Measurements from ENCODE around the gene RPS21. TPM values are rescaled to one million over a fixed set of nuclear protein-coding genes. Genes with fewer than 3 reads are reported as not detected.
"Not testable (repeated sequence)": the region's sequence is repeated elsewhere in the genome, so short reads cannot be mapped to it uniquely, and the experiment has no call there.

Gene RPS21
- total RNA-seq, 1 donor from 2014 or later = 611 TPM

DNA sequence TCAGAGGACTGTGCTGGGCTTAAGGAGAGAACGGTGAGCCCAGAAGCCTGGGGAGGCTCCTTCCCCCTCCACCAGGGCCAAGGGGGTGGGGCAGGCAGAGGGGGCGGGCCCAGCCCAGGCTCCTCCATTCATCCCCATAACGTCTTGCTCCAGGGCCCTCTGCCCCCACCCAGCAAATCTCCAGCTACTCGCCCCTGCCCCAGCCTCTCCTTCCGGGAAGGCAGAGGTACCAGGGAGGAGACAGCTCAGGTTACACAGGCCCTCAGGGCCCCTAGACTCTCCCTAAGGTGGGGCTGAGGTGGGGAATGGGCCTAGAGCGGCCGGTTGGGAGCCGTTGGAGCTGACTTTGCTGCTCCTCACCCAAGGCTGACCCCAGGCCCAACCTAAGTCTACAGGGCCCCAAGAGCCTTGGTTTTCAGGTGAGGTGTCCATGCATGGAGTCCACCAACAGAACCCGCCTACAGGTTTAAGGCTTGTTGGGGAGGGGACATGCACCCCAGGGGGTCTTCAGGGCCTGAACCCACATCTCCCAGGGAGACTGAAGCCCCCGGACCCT lies 21.0 kb upstream of the RPS21 start:
- peak; percentile 53 for DNase-seq

DNA sequence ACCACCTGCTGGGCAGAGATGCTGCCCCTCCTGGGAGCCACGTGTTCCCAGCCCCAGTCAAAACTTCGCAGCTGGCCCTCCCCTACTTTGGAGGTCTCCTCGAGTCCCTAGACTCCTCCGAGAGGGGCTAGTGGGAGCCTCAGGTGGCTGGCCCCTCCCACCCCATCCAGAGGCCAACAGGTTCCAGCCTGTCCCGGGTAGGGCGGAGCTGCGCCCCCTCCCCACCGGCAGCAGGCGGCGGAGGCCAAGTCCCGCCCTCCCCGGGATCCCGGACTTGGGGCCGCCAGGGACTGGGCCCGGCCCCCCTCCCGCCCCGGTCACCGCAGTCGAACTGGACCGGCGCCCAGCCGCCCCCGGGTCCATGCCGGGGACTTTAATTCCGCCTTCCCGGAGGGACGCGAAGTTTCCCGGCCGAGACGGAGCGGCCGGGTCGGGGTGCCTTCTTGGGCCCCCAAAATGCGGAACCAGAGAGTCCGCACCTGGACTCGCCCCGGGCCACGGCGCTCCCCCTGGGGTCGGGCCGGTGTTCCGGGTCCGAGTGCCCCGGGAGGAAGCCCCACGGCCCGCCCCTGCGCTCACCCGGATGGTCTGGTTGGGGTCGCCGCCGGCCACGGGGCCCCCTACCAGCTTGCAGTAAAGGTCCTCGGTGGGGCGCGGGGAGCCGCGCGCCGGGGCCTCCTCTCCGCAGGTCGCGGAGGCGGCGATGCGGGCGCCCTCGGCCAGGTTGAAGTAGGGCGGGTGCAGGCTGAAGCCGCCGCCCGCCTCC lies 20.4 kb upstream of the RPS21 start:
- peak; percentile 59 for DNase-seq

DNA sequence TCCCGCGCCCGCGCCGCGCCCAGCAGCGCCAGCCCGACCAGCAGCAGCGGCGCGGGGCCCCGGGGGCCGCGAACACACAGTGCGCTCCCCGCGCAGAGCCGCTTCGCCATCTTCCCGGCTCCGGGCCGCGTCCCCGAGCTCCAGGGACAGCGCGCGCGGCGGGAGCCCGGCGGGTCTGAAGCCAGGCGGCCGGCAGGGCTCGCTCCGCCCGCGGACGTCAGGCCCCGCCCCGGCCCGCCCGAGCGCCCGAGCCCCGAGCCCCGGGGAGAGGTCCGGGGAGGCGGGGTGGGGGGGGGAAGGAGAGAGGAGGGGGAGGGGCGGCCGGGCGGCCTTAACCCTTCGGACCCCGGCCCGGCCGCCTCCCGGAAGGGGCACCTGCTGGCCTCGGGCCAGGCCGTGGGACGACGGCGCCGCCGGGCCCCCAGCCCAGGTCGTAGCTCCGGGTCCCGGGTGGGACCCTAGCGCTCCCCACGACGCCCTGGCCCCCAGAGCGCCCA lies 19.7 kb upstream of the RPS21 start, which contains the start of gene LAMA5:
LAMA5 (minus strand) TSS at position 177 of the 497 bp plus-strand sequence; CDS start at position 110, 67 bp downstream.
- DNase-seq = peak; percentile 73

DNA sequence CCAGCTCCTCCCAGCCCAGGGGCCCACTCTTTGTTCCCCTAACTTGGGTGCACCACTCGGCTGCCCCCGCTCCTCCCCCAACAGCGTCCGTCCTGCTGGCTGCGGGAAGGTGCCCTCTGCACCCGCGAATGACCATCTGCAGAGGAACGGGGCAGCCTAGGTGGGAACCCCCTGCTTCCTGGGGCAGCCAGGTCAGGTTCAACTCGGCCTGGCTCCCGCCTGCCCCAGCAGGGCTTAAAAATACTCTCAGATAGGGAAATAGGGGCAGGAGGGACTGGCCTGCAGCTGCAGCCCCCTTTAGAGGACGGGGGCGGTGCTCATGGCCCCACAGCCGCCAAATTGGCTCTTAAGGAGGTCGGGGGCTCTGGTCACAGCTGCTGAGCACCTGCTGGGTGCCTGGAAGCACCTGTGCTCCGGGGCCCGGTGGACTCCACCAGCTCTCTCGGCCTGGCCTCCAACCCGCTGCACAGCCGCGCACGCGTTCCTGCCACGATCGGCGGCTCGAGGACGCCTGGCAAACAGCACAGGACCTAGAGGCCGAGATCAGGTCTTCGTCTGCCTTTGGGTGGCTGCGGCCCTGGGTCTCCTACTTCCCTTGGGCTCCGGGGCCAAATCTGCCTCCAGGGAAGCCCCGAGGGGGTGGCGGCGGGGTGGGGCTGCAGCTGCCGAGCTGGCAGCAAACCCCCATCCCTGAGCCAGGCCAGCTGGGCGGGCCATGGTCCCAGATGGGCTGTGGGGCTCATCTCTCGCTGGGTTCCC lies 19.1 kb upstream of the RPS21 start:
- peak; percentile 76 for DNase-seq

DNA sequence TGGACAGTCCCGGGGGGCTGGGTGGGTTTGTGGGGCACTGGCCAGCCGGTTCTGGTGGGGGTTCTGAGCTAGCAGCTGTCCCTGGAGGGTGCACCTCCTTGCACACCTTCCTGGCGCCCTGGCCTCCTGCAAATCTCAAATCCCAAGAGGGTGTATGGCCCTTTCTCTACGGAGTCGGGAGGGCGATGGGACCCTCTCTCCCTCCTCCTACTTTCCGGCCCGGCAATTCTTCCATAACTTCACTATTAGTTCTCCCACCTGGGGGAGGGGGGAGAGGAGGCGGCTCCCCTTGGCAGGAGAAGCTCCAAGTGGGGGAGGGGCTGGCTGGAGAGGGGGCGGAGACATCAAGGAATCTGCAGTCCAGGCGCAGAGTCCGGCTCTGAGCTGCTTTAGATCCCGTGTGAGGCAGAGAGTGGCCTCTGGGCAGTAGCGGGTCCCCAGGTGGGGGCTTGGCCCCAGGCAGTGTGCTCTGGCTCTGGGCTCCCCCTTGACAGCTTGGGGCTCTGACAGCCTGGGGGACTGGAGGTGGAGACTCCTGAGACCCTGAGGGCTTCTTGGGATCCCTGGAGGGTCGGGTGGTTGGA lies 18.4 kb upstream of the RPS21 start:
- DNase-seq = peak; percentile 70

DNA sequence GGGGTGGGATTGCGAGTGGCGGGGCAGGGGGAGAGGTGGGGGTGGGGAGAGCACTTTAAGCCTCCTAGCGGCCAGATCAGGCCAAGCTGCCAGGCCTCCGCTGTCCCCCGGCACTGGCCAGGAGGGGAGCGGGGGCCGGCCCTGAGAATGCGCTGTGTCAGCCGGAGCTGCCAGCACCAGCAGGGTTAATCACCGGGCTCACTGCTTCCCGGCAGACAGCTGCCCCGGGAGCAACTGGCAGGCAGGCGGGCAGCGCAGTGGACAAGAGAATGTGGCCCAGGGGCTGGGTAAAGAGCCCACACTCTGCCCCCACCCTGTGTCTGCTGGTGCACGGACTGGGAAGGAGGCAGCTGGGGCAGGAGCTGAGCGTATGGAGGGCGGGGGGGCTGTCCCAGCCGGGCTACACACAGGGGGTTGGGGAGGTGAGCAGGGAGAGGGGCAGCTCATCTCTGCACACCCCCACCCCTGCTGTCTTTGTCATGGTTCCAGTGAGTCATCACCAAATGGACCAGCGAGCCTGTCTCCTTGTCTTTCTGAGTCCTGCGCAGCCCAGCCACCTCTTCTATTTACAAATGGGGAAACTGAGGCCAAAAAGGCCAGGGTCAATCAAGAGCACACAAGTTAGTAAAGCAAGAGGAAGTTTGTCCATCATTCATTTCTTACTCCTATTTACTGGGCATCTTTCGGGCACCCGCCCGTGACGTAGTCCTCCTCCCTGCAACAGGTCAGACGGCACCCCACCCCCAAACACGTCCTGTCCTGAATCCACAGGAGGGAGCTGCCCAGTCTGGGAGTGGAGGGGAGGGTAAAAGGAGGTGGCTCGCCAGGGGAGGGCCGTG lies 17.7 kb upstream of the RPS21 start:
- DNase-seq = peak; percentile 90

DNA sequence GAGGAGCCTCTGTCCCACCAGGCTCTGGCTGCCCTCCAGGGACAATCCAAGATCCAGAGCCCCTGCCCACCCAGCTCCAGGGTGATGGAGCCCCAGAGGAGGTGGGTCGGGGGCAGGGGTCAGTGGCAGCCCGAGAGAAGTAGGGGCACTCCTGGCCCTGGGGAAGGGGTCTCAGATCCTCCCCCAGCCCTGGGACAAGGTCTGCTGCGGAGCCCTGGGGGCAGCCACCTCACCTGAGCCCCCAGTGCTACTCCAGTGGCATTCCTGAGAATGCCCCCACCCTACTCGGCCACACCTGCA lies 17.1 kb upstream of the RPS21 start:
- DNase-seq = no peak

DNA sequence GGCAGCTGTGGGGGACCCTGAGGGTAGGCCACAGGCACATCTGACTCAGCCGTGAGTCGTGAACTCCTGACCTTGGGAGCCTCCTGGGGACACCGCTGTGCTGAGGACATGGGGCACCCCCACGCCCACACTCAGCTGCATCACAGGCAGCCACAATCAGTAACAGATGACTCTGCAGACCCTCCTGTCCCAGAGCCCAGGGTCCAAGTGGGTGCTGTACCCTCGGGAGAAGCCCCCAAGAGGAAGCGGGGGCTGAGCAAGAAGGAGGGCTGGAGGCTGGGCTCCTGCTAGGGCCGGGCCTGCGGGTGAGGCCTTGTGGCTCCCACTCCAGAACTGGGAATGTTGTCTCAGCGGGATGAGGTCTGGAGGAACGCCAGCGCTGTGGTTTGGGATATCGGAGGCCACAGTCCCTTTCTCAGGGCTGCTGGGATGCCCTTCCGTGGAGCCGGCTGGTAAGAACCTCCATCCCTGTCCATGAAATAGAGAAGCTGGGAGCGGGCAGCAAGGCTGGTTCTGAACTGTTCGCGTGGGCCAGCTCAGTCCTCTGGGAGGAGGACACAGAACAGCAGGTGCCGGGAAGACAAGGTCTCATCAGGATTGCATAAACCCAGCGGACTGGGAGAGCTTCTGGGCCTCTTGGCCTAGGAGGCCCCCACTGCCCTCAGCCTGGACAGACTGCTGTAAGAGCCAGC lies 16.6 kb upstream of the RPS21 start:
- DNase-seq = peak; percentile 42

DNA sequence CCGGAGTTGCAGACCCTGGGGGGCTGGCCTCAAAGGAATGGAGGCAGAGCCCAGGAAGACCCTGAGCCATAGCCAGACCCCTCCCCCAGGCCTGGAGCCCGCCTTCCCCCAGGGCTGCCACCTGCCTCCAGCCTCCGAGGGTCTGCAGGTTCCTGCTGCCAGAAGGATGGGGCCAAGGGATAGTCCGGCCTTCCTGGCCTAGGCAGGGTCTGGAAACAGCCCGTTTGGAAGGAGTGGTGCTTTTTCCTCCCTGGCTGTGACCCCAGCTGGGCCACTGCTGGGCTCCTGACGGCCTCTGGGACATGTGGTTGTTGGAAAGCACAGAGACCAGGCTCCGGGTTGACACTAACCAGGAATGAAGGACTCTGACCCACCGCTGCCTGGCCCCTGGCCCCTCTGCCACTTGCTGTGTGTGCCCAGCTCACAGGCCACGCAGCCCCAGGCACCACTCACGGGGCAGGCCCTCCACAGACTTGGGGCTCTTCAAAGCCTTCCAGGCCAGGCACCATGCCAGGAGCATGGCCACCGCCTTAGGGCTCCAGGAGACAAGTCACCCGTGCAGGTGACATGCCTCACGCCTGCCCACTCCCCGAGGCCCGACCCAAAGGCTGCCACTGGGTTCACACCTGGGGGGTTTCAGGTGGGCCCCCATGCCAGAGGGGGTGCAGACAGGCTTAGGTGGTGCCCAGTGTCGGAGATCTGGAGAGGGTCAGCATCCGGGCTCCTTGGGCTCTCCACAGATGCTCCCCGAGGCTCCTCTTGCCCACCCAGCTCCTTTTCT lies 15.9 kb upstream of the RPS21 start:
- no peak for DNase-seq

DNA sequence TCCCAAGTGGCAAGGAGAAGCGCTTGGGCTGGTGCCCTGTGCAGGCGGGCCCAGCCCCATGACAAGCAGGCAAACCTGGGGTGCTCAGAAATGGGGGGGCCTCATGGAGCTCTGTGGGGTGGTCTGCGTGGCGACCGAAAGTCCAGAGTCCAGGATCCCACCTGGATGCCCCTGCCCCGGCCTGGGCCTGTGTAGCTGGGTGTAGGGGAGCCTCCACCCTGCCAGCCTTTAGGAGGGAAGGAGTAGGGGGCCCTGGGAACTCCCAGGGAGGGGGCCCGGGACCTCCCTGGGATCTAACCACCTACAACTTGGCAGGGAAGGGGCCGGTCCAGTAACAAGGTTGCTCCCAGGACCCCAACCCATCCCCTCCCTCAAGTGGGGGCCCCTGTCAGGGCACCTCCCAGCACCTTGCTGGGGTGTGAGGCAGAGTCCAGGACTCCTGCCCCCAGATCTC lies 15.3 kb upstream of the RPS21 start:
- DNase-seq = no peak

DNA sequence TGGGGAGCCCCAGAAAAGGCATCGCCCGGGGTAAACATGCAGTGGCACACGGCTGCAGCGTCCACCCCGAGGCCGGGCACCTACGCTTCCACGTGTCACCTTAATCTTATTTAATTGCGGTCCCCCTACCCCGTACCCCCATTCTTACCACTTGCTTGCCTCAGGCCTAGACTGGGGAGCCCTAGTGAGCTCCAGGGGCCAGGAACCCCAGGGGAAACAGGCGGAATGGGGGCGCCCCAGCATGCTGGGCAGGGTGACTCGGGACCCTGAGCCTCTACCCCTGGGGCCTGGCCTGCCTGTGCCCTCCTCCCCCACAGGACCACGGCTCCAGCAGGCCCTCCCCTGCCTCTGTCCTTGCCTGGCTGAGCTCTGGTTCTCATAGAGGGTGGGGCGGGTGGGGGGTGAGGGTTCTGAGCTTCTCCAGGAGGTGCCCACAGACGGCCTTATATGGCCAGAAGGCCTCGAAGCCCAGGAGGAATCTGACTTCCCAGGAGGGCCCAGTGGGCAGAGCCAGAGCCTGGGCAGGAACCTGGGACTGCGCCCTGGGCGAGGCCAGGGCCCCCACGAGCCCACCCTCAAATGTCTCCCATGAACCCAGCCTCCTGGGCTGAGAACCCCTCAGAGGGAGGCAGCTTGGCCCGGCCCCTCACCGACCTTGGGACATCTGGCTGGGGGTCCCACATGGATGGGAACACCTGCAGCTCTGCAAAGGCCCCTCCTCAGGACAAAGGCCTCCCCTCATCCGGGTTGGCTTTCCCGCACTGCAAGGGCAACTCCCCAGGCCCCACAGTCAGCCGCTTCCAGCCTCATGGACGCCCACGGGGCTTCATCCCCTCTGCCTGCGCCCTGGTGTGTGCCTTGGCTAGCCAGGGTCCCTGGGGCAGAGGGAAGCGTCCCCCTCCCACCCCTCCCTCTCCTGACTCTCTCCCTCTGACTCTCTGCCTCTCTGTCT lies 14.6 kb upstream of the RPS21 start:
- DNase-seq = no peak

DNA sequence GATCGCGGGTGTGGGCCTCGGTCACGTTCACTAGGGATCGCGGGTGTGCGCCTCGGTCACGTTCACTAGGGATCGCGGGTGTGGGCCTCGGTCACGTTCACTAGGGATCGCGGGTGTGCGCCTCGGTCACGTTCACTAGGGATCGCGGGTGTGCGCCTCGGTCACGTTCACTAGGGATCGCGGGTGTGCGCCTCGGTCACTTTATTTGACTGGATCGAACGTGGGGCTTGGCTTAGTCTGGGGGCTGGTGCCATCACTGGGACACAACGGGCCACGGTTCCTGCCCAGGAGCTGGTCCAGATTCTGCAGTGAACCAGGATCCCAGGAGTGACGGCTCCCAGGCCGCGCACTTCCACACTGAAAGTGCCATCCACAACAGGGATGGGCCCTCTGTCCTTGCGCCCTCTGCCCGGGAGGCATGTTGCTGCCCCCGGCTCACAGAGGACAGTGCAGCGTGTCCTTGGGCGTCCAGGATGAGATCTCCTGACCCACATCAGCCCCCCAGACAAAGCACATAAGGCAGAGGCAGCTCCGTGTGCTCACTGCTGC lies 13.2 kb upstream of the RPS21 start:
- not testable (repeated sequence) for DNase-seq

DNA sequence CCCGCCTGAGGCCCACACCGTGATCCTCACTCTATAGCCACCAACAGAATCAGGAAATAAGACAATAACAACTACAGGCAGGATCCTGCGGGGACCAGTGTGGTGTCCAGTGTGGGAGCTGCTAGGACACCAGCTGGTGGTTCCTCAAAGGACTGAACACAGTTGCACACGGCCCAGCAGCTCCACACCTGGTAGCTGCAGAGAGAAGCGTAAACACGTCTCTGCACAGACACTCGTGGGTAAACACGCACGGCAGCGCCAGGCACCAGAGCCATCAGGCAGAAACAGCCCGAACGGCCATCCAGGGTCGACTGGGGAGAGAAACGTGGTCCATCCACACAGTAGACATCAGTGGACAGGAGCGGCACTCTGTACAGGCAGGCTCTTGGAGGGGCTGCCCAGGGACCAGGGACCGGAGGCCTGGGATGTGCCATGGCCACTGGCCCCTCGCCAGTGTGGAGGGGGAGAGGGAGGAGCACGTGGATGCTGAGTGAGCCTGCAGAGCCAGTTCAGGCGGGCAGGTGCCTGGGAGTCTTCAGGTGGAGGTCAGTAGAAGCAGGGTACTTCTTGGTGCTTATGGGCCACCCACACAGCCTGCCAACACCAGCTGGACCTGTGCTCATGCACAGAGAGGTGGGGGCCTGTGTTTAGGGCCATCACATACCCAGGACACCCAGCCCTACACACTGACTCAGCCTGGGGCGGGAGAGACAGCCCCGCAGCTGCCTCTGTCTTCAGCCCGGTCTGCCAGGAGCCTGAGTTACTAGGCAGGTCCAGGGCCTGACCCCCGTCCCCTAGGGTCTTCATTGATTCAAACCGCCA lies 12.4 kb upstream of the RPS21 start:
- peak; percentile 32 for DNase-seq

DNA sequence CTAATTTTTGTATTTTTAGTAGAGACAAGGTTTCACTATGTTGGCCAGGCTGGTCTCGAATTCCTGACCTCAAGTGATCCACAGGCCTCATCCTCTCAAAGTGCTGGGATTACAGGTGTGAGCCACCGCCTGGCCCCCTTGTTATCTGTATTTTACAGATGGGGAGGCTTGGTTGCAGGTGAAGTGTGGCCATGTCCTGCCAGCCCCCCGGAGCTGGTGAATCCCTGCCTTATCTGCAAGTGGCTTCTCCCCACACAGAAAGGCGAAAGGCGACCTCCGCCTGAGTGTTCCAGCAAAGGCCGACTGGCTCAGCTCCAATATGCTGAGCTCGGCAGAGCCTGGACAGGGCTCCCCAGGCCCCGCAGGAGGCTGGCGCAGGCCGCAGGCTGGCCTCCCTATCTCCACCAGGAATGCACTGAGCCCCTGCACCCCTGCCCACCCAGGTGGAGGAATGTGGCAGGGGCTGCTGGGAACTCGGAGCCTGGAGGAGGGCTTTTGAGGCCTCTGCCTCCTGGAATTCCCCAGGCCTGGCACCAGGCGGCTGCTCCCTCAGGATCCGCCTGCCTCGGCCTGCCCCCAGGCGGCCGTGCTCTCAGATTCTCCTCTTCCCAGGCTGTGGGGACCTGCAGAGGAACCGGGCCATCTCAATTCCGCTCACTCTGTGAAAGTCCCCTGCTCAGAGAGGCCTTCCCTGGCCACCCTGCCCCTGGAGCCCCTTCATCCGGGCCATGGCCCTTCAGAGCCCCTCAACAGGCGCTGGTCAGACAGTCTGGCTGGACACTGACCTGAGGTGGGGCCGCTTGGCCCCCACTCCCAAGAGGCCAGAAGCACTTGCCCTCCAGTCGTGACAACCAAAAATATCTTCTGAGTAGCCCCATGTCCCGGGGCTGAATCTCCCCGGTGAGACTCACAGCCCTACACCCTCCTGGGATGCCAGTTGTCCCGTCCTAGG lies 10.5 kb upstream of the RPS21 start:
- DNase-seq = peak; percentile 68

DNA sequence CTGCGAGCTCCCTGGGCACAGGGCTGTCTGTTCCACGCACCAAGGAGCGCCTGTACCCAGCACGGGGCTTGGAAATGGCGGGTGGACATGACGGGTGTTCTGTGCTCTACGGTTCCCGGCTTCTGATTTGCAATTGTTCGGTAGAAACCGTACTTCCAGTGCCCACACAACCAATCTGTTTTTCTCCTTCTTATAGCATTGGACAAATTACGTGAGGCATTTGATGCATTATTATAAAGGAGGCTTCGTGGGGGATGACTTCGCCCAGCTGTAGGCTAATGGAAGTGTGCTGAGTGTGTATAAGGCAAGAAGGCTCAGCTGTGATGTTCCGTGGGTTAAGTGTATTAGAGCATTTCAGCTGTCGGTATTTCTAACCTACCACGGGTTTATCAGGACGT lies 9.8 kb upstream of the RPS21 start:
- DNase-seq = peak; percentile 44

DNA sequence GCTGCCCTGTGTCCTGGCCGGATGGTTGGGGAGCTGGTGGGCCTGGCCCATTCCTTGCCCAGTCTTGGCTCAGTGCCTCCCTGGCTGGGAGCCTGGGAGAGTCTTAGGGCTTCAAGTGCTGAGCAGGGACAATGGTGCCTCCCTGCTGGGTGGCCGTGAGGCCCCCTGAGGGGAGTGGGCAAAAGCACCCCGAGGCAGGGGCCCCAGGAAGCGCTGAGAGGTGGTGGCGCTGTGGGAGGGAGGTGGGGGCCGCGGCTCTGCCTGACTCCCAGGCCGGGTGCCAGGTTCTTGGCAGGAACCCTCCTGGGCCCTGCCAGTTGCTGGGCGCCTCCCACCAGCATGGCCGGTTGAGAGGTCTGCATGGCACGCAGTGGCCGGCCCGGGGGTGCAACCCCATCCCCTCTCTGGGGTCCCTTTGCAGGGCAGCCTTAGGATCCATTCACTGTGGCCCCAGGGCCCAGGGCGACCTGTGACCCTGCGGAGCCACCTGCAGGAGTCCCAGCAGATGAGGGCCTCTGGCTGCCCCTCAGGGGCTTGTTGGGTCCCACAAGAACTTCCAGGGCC lies 9.2 kb upstream of the RPS21 start:
- peak; percentile 74 for DNase-seq
